NCI-H774 (cell line): Measurements from ENCODE around the gene PHF11.

Source experiments
- DNase-seq: peaks from one replicate; lab custom pipeline; 2025; lab: John Stamatoyannopoulos, UW

PHF11 gene

DNA sequence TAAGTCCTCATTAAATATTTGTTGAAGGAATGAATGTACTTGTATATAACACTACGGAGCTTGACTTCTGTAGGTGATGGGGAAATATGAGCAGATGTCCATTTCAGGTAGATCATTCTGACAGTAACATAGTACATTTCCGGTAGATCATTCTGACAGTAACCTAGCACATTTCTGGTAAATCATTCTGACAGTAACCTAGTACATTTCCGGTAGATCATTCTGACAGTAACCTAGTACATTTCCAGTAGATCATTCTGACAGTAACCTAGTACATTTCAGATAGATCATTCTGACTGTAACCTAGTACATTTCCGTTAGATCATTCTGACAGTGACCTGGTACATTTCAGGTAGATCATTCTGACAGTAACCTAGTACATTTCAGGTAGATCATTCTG is 2.5 kb downstream of the PHF11 start:
- no peak for DNase-seq

GRCh38 chr13:49499889-49500660 is 4.3 kb downstream of the PHF11 start:
- no peak for DNase-seq

DNA sequence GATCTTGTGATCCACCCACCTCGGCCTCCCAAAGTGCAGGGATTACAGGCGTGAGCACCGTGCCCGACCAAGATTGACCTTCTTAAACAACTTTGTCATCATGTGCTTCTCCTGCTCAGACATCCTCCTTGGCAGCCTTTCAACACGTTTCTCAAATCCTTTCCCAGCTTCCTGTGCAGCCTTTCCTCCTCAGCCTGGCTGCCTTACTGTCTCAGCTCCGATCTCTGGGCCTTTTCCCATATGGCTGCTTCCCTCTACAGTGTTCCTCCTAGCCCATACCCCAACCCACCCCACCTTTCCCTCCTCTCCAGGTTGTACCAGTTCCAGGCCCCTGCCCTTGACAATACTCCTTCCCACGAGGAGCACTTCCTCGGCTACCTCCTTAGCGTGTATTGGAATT is 7.2 kb downstream of the PHF11 start:
- DNase-seq, result no peak

GRCh38 chr13:49503951-49504350 is 8.2 kb downstream of the PHF11 start:
- DNase-seq, result no peak

DNA sequence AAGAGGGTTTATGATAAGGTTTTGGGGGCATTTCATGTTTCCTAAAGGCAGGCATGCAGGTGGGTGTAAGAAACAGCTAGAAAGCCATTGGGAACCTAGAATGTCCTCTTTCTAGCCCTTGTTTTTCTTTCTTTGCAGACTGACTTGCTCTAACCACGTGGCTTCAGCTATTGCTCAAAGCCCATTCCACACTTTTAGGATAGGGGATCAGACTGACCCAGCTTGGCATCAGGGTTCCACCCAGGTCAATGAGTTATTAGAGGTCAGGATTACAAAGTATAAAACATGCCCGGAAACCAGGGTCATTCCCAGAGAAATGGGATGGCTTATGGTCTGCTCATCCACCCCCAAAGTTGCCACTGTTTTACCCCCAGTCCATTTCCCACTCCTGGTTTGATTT is 16.8 kb downstream of the PHF11 start:
- no peak for DNase-seq

DNA sequence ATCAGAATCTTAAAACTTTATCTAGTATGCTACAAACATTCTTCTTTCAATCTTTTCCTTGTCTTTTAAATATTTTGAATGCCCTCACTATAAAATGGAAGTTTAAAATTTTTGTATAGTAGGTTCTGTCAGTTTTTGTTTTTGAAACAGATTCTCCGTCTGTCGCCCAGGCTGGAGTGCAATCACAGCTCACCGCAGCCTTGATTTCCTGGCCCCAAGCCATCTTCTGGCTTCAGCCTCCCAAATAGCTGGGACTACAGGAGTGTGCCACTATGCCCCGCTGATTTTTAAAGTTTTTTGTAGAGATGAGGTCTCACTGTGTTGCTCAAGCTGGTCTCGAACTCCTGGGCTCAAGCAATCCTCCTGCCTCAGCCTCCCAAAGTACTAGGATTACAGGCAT is 20.7 kb downstream of the PHF11 start:
- no peak for DNase-seq

GRCh38 chr13:49517461-49517860 is 21.7 kb downstream of the PHF11 start:
- no peak for DNase-seq

DNA sequence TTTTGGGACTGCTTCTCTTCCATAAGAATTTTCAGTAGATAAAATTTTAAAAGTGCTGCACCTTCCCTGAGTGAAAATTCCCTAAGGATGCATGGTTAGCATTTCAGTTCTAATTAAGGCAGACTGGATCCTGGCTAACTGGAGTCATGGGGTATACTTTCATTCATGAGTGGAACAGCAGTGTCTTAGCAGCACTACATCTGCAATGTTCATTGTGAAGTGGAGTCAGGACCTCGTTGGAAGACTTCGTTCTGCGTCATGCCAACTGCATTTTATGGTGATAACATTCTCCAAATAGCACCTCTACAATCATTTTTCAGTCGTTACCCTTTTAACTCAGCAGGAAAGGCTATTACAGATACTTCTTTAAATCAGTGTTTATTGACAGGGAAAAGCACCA is 25.5 kb downstream of the PHF11 start:
- no peak for DNase-seq

DNA sequence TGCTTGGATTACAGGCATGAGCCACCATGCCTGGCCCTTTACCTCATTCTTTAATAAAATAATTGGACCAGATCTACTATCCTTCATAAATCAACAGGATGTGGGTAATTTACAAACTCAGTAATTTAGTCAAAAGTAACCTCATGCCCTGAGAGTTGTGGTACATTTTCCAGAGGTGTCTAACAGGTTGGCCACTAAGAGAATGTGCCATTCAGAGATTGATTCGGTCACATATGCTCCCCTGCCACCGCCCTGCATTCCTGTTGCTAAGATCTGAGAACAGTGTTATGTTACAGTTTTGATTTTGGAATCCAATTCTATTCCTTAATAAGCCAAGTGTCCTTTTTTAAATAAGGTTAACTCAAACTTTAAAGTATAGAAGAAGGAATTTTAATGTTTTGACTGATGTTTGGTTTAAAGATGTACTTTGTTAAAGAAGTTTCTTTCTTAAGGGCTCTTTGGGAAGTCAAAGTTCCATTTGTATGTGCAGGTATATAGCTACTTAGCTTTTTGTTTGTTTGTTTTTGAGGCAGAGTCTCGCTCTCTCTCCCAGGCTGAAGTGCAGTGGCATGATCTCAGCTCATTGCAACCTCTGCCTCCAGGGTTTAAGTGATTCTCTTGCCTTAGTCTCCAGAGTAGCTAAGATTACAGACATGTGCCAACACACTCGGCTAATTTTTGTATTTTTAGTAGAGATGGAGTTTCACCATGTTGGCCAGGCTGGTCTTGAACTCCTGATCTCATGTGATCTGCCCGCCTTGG is 29.2 kb downstream of the PHF11 start:
- no peak for DNase-seq

GRCh38 chr13:49527123-49527522 is 31.4 kb downstream of the PHF11 start:
- no peak for DNase-seq

GRCh38 chr13:49528161-49528560 is 32.4 kb downstream of the PHF11 start:
- DNase-seq, result no peak

- DNase-seq, result no peak
Measured at GRCh38 chr13:49530457-49530856, 34.7 kb downstream of the PHF11 start.

DNA sequence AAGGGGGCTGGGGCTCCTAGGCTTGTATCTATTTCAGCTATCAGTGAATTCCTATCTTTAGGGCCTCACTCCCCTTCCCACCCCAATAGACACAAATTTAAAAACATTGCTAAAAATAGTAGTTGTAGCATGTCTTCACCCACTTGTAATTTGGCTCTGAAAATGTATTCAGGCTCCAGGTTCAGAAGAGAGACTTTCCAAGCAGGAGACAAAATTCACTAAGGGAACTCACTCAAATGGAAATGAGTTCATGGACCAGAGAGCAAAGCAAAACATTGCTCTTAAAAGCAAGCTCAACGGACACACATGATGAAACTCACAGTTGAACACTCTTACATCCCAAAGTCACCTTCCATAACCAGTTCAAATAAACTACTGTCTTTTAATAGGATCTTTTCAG is 36.8 kb downstream of the PHF11 start:
- no peak for DNase-seq

GRCh38 chr13:49533011-49533410 is 37.3 kb downstream of the PHF11 start:
- no peak for DNase-seq

DNA sequence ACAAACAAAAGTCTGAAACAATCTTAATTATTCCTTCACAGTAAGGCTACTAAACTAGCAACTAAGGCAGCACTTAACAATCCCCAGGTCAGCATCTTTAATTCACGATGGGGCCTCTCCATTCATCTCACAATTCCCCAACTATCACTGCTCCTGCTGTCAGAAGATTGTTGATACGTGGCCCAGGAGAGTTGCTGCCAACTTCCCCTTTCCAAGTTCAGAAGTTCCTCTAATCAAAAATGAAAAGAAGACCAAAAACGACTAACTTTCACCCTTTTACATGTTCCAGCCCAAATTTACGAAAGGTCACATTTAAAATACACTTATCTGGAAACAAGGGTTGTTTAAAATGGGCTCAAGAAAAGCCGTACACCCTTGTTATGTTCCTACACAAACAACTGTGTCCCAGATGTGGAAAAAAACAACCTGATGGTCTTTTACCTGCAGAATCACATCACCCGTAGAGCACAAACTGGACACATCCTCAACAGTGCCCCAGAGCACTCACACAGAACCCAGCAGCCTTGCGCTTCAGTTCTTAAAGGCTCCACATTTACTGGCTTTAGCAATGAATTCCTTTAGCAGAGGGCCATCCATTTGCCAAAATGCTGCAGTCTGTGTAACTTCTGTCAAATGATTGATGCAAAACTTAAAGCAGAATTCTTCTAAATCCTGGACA is 38.0 kb downstream of the PHF11 start:
- DNase-seq, result no peak

GRCh38 chr13:49536144-49536873 is 40.6 kb downstream of the PHF11 start:
- no peak for DNase-seq

DNA sequence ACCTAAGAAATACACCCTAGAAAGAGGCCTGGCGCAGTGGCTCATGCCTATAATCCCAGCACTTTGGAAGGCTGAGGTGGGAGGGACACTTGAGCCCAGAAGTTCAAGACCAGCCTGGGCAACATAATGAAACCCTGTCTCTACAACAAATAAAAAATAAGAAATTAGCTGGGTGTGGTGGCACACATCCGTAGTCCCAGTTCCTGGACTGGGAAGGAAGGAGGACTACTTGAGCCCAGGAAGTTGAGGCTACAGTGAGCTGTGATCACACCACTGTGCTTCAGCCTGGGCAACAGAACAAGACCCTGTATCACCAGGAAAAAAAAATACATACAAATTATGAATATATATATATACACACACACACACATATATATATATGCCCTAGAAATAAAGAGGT is 42.7 kb downstream of the PHF11 start:
- DNase-seq, result no peak

- no peak for DNase-seq
Measured at GRCh38 chr13:49539313-49539712, 43.6 kb downstream of the PHF11 start.

DNA sequence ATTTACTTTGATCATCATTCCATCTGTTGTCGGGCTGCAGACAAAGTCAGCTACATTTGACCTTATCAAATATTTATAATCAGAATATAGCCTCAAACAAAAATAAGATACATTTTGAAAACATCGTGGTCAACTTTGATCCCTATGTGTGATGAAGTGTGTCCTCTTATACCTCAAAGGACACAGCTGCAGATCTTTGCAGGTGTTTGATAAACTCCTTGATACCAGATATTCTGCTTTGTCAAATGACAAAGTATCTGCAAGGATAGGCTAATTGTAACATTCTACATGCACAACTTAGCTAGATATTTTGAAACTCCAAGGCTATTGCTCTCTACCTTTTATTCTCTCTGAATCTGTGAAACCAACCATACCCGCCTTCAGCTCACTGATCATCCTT is 44.0 kb downstream of the PHF11 start:
- no peak for DNase-seq

DNA sequence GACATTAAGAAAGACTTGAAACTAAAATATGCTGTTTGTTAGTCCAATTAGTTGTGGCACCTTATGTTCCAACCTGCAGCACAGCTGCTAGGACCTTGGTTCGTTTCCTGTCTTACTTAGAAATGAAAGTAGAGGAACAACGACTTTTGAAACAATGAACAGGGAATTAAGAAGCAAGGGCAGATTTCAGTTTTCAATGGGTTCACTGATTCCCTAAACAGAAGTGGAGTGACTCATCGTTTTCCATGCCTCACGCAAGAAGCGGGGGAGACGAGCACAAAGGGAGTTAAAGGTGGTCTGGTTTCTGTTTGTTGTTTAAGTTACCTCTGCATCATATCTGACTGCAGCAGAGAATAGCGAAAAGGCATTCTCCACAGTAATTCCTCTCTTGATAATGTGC is 44.8 kb downstream of the PHF11 start:
- no peak for DNase-seq

- no peak for DNase-seq
Measured at GRCh38 chr13:49543656-49544055, 47.9 kb downstream of the PHF11 start.

DNA sequence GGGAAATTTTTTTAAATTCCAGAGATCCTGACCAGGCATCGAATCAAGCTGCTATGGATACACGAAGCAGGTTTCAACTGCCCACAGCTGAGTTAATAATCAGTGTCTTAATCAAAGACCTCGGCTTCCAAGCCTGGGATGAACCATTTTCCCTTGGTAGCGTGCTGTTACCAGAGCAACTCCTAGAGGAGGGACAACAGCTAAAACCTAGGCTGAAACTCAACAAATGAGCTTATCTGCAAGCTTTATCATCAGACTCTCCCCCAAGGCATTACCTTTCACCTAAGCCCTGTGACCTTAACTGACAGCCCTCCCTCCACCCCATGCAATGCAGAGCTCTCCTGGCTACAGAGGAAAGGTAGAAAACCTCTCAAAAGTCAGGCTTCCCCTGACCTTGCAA is 49.9 kb downstream of the PHF11 start:
- DNase-seq, result no peak
